Activated CD4-positive, alpha-beta T cell treated with anti-CD3 and anti-CD28 coated beads, Interleukin-2, amount 50 U/mL, for 24 hours (primary cell): ENCODE data around the gene JSRP1.
A peak's percentile ranks its signal among the peaks of the same experiment; 100 is the strongest.

Source experiments
- DNase-seq, 2 donors: peaks; one replicate each; pipeline ENCODE4 v3.0.0-alpha.2; 2020; ENCODE audit warnings: low read depth in 1 of 2, low spot score in 1 of 2

Gene JSRP1

GRCh38 chr19:2246801-2247361 is 9.3 kb downstream of the JSRP1 start:
- no peak for DNase-seq

GRCh38 chr19:2246014-2246620 is 10.1 kb downstream of the JSRP1 start:
- no peak for DNase-seq

- DNase-seq, result no peak
Observed at GRCh38 chr19:2245273-2245672, 10.9 kb downstream of the JSRP1 start.

- DNase-seq, result no peak
Observed at GRCh38 chr19:2244486-2244885, 11.7 kb downstream of the JSRP1 start.

- no peak for DNase-seq
Observed at GRCh38 chr19:2244125-2244411, 12.1 kb downstream of the JSRP1 start.

GRCh38 chr19:2243274-2244124 is 12.7 kb downstream of the JSRP1 start:
- DNase-seq, result no peak

GRCh38 chr19:2242816-2243215 is 13.4 kb downstream of the JSRP1 start:
- DNase-seq, result no peak

- DNase-seq, result no peak
Observed at GRCh38 chr19:2242092-2242537, 14.1 kb downstream of the JSRP1 start.

GRCh38 chr19:2240881-2241760 is 15.1 kb downstream of the JSRP1 start:
- no peak for DNase-seq

- no peak for DNase-seq
Observed at GRCh38 chr19:2239771-2240770, 16.1 kb downstream of the JSRP1 start.

- no peak for DNase-seq
Observed at GRCh38 chr19:2239173-2239572, 17.0 kb downstream of the JSRP1 start.

GRCh38 chr19:2237869-2238153 is 18.4 kb downstream of the JSRP1 start:
- no peak for DNase-seq

- DNase-seq, result no peak
Observed at GRCh38 chr19:2237051-2237868, 19.0 kb downstream of the JSRP1 start.

- DNase-seq, result peak; percentile 96 to 99
Observed at GRCh38 chr19:2236314-2237050, 19.7 kb downstream of the JSRP1 start, which contains the start of the genes PLEKHJ1 and SF3A2. Gene PLEKHJ1 (minus strand): TSS chr19:2236329. CDS start chr19:2236248, 81 bp downstream. Gene SF3A2 (plus strand): TSS chr19:2236824. CDS start chr19:2243419, 6,595 bp downstream.

- no peak for DNase-seq
Observed at GRCh38 chr19:2236064-2236313, 20.2 kb downstream of the JSRP1 start.

- DNase-seq, result no peak
Observed at GRCh38 chr19:2235381-2236063, 20.7 kb downstream of the JSRP1 start.

GRCh38 chr19:2234996-2235380 is 21.2 kb downstream of the JSRP1 start:
- DNase-seq, result no peak

- no peak for DNase-seq
Observed at GRCh38 chr19:2233601-2234280, 22.5 kb downstream of the JSRP1 start.
